Activated CD4-positive, alpha-beta T cell treated with anti-CD3 and anti-CD28 coated beads for 36 hours (primary cell): ENCODE measurements around the gene LRPAP1. TPM values are rescaled to one million over a fixed set of nuclear protein-coding genes. Genes with fewer than 3 reads are reported as not detected.

Experiments
- ATAC-seq: fragments of 200-7000 bp; cut with Tn5 transposase; one replicate; pipeline ENCODE4 v1.10.0; 2021; ENCODE audit warnings: mild to moderate bottlenecking, moderate library complexity
- CTCF ChIA-PET: fragments of 350-600 bp; sonication (Branson Sonifier 250); formaldehyde crosslinking; loops from one replicate; lab custom pipeline; 2021; ENCODE audit warnings: antibody characterized with exemption; lab: Charles Lee
- POLR2A ChIA-PET: fragments of 350-600 bp; sonication (Branson Sonifier 250); formaldehyde crosslinking; loops from one replicate; lab custom pipeline; 2021; ENCODE audit warnings: antibody characterized with exemption, inconsistent platforms; lab: Charles Lee
- DNase-seq: peaks from one replicate; pipeline ENCODE4 v3.0.0-alpha.2; 2020
- H3K27ac Mint-ChIP-seq: one replicate; pipeline ENCODE4 v1.8.0; 2021; ENCODE audit warnings: mixed read lengths
- H3K27me3 Mint-ChIP-seq: one replicate; pipeline ENCODE4 v1.8.0; 2021; ENCODE audit warnings: mixed read lengths
- H3K36me3 Mint-ChIP-seq: one replicate; pipeline ENCODE4 v1.8.0; 2021; ENCODE audit warnings: low read depth, mixed read lengths
- H3K4me1 Mint-ChIP-seq: one replicate; pipeline ENCODE4 v1.8.0; 2021; ENCODE audit warnings: mixed read lengths
- H3K4me3 Mint-ChIP-seq: one replicate; pipeline ENCODE4 v1.8.0; 2021; ENCODE audit warnings: mild to moderate bottlenecking, moderate library complexity, mixed read lengths
- H3K9me3 Mint-ChIP-seq: one replicate; pipeline ENCODE4 v1.8.0; 2021; ENCODE audit warnings: low read depth, mixed read lengths
- intact Hi-C, 2 experiments: fragments of 100-400 bp; cut with DNase I in 1 of 2; cut with micrococcal nuclease in 1 of 2; formaldehyde crosslinking; loops; one replicate each; pipeline versions ENCODE4 v1.14.2 to v1.15.1; 2022 to 2024; cut with DNase I, micrococcal nuclease
- total RNA-seq, 2 experiments: library from RNA; stranded (reverse); gene quantifications; one replicate each; pipeline ENCODE4 v1.2.3, GENCODE V29; 2021

The LRPAP1 gene
- total RNA-seq, 2 experiments from 2014 or later = 50.8 to 53.4 TPM

DNA sequence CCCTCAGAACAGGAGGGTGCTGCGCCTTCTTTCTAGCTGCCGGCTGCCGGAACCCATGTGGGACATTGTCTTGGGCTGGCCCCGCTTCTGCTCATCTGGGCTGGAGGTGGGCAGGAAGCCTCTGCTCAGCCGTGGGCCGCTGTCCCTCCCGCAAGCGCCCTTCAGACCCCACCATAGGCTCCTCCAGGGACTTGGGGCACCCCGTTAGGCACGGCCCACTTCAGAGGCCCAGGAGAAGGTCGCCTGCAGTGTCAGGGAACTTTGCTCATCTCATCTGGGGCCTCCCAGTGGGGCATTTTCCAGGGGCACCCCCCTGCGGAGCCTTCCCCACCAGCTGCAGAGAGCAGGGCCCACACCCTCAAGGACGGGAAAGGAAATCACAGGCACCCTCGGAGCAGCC is 36.2 kb downstream of the LRPAP1 start:
- Mint-ChIP-seq H3K4me1 (no peaks in the 10 kb centered on the region), H3K9me3 (no peaks in the 10 kb centered on the region), H3K36me3 (no peaks in the 10 kb centered on the region), H3K27me3 (peaks cover 13% of the 10 kb centered on the region), H3K4me3 (no peak overlapping the region), H3K27ac (no peak overlapping the region)
- intact Hi-C loops = no loop called here
- ATAC-seq (no peak), DNase-seq (no peak)
- ChIA-PET POLR2A (no interaction called here), CTCF (no interaction called here)

GRCh38 chr4:3495204-3495975 is 36.8 kb downstream of the LRPAP1 start:
- intact Hi-C loops = no loop called here
- no peaks in the 10 kb centered on the region for H3K9me3 Mint-ChIP-seq
- H3K4me3 Mint-ChIP-seq = no peak overlapping the region
- H3K27ac Mint-ChIP-seq = no peak overlapping the region
- H3K36me3 Mint-ChIP-seq = no peaks in the 10 kb centered on the region
- peaks cover 16% of the 10 kb centered on the region for H3K27me3 Mint-ChIP-seq
- ATAC-seq (no peak), DNase-seq (no peak)
- H3K4me1 Mint-ChIP-seq = no peaks in the 10 kb centered on the region
- ChIA-PET CTCF (no interaction called here), POLR2A (no interaction called here)

GRCh38 chr4:3494462-3494871 is 37.8 kb downstream of the LRPAP1 start:
- H3K4me3 Mint-ChIP-seq = no peak overlapping the region
- no peak overlapping the region for H3K27ac Mint-ChIP-seq
- peaks cover 19% of the 10 kb centered on the region for H3K27me3 Mint-ChIP-seq
- no peak for DNase-seq
- no peaks in the 10 kb centered on the region for H3K9me3 Mint-ChIP-seq
- intact Hi-C loops = no loop called here
- POLR2A ChIA-PET = no interaction called here
- CTCF ChIA-PET = interaction anchor here (1.1 kb wide), 1 partner anchor 13 kb away, joined by 5 read pairs; no protein-coding TSS in a partner anchor
- no peaks in the 10 kb centered on the region for H3K36me3 Mint-ChIP-seq
- no peak for ATAC-seq
- no peaks in the 10 kb centered on the region for H3K4me1 Mint-ChIP-seq

DNA sequence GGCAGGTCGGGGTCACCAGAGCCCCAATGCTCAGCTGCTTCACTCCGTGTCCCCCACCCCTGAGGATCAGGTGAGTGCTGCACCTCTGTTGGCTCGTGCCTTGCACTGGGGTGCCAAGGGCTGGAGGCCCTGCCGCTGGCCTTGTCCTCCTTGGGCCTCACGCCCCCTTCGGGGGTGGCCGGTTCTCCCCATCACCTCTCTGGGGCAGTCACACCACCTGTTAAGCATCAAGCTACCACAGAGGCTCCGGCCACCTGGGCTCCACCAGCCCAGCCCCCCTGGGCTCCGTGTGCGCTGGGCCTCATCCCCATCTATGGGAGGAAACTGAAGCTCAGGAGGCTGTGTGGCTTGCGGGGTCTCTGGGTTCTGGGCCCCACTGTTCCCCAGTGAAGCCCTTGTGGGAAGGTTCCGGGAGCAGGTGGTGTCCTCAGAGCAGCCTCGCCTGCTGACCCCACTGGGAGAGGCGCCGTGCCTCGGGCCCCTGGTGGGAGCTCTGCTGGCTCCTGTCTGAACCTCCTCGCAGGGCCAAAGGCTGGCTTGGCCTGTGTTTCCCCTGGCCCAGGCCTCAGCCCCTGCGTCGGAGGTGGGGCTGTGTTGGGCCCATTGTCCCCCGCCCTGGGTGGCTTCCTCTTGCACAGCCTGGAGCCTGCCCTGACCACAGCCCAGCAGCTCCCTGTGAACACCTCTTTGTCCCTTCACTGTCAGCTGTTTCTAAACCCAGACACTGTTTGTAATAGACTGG is 38.3 kb downstream of the LRPAP1 start:
- DNase-seq (no peak), ATAC-seq (no peak)
- intact Hi-C loops = no loop called here
- H3K27ac Mint-ChIP-seq = no peak overlapping the region
- no peaks in the 10 kb centered on the region for H3K36me3 Mint-ChIP-seq
- H3K9me3 Mint-ChIP-seq = no peaks in the 10 kb centered on the region
- no peak overlapping the region for H3K4me3 Mint-ChIP-seq
- CTCF ChIA-PET = interaction anchor here (1.1 kb wide), 1 partner anchor 13 kb away, joined by 5 read pairs; no protein-coding TSS in a partner anchor
- no peaks in the 10 kb centered on the region for H3K4me1 Mint-ChIP-seq
- POLR2A ChIA-PET = no interaction called here
- H3K27me3 Mint-ChIP-seq = peaks cover 19% of the 10 kb centered on the region

DNA sequence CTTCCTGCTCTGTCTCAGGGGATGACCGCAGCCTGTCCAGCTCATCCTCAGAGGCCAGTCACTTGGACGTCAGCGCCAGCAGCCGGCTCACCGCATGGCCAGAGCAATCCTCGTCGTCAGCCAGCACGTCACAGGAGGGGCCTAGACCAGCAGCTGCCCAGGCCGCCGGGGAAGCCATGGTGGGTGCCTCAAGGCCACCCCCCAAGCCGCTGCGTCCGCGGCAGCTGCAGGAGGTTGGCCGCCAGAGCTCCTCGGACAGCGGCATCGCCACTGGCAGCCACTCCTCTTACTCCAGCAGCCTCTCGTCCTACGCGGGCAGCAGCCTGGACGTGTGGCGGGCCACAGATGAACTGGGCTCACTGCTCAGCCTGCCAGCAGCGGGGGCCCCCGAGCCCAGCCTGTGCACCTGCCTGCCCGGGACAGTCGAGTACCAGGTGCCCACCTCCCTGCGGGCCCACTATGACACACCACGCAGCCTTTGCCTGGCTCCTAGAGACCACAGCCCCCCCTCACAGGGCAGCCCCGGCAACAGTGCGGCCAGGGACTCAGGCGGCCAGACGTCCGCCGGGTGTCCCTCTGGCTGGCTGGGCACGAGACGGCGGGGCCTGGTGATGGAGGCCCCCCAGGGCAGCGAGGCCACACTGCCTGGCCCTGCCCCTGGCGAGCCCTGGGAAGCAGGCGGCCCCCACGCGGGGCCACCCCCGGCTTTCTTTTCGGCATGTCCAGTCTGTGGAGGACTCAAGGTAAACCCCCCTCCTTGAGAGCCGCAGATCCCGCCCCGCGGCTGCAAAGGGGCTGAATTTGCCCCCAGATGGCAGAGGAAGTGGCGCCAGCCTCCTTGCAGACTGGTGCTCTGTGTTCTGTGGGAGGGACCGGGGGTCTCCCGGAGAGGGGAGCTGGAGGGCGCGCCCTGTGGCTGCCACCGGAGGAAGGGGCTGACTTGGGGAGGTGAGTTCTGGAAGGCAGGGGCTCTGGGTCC is 39.2 kb downstream of the LRPAP1 start:
- Mint-ChIP-seq H3K27ac (no peak overlapping the region), H3K36me3 (no peaks in the 10 kb centered on the region), H3K27me3 (peaks cover 19% of the 10 kb centered on the region), H3K9me3 (no peaks in the 10 kb centered on the region), H3K4me3 (no peak overlapping the region), H3K4me1 (no peaks in the 10 kb centered on the region)
- intact Hi-C loops = no loop called here
- ChIA-PET CTCF (interaction anchor here (1.1 kb wide), 1 partner anchor 12 kb away, joined by 5 read pairs; no protein-coding TSS in a partner anchor), POLR2A (no interaction called here)
- DNase-seq = no peak
- ATAC-seq = no peak

DNA sequence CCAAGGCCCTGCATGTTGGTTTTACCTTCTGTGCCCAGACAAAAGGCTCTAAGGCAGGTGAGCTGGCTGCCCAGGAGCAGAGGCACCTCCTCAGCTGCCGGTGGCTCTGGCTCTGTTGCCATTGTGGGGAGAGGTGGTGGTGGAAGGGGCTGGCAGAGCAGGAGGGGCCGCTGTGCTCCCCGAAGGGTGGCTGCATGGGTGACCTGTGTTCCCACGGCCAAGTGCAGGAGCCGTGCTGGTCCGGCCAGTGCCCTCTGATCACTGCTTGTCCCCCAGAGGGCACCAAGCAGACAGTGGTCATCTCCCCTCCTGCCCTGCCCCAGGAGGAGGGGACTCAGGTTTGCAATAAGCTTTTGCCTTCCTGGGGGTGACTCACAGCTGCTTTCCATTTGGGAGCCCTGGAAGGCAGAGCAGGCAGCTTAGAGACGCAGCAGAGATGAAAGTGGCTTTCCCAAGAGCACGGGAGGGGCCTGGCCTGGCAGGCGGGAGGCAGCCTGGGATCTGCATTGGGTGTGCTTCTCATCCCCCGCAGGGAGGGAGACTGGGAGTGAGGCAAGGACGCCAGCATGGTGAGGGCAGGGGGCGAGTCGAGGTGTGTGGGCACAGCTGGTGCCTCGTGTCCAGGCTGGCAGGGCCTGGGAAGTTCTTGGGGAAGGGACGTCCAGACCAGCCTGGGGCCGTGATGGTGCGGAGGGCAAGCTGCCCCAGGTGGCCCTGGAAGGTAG is 40.4 kb downstream of the LRPAP1 start:
- no peak for DNase-seq
- CTCF ChIA-PET = interaction anchor here (1.3 kb wide), 1 partner anchor 11 kb away, joined by 4 read pairs; no protein-coding TSS in a partner anchor
- POLR2A ChIA-PET = no interaction called here
- no peaks in the 10 kb centered on the region for H3K9me3 Mint-ChIP-seq
- intact Hi-C loops = no loop called here
- ATAC-seq = no peak
- H3K27ac Mint-ChIP-seq = no peak overlapping the region
- H3K27me3 Mint-ChIP-seq = peaks cover 19% of the 10 kb centered on the region
- H3K36me3 Mint-ChIP-seq = no peaks in the 10 kb centered on the region
- H3K4me1 Mint-ChIP-seq = no peaks in the 10 kb centered on the region
- H3K4me3 Mint-ChIP-seq = no peak overlapping the region

DNA sequence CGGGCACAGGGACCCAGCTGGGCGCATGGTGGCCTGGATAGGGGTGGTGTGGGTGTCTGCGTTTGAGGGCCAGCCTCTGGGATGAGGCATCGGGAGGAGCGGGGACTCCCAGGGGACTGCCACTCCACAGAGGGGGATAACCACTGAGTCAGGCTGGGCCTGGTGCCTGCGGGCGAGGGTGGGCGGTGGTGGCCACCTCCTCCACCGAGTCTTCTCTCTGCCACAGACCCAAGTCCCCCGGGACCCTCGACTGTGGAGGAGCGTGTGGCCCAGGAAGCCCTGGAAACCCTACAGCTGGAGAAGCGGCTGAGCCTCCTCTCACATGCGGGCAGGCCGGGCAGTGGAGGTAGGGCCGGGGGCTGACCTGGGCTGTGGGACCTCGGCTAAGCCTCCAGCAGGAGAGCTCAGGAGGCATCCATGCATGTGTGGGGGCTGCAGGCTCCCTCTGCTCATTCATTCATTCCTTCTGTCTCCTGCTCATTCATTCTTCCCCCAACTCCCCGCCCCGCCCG is 42.7 kb downstream of the LRPAP1 start:
- Mint-ChIP-seq H3K27ac (no peak overlapping the region), H3K27me3 (peaks cover 21% of the 10 kb centered on the region), H3K4me1 (no peaks in the 10 kb centered on the region), H3K9me3 (no peaks in the 10 kb centered on the region), H3K4me3 (no peak overlapping the region), H3K36me3 (no peaks in the 10 kb centered on the region)
- POLR2A ChIA-PET = no interaction called here
- CTCF ChIA-PET = interaction anchor here (0.6 kb wide), 1 partner anchor 162 kb away, joined by 3 read pairs; no protein-coding TSS in a partner anchor
- intact Hi-C loops = no loop called here
- ATAC-seq (peak; percentile 57), DNase-seq (peak; percentile 48)

DNA sequence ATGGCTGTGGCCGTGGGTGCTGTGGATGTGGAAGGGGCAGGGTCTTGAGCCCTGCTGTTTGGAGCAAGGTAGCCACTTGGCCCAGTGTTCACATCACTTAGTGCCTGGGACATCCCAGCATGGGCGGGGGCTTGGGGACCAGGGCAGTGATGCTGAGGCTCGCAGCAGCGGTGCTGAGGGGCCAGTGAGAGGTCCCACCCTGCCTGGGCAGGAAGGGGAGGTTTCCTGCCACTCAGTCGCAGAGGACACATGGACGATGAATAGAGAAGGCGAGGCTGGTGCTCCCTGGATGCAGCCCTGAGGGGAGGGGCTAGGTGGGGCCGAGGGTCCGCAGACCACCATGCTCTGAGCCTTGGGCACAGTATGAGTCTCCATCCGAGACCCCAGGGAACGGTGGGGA is 43.4 kb downstream of the LRPAP1 start:
- no peaks in the 10 kb centered on the region for H3K36me3 Mint-ChIP-seq
- ChIA-PET POLR2A (no interaction called here), CTCF (interaction anchor here (0.6 kb wide), 1 partner anchor 163 kb away, joined by 3 read pairs; no protein-coding TSS in a partner anchor)
- ATAC-seq (no peak), DNase-seq (no peak)
- peaks cover 22% of the 10 kb centered on the region for H3K27me3 Mint-ChIP-seq
- H3K4me3 Mint-ChIP-seq = no peak overlapping the region
- intact Hi-C loops = no loop called here
- H3K27ac Mint-ChIP-seq = no peak overlapping the region
- no peaks in the 10 kb centered on the region for H3K9me3 Mint-ChIP-seq
- no peaks in the 10 kb centered on the region for H3K4me1 Mint-ChIP-seq

DNA sequence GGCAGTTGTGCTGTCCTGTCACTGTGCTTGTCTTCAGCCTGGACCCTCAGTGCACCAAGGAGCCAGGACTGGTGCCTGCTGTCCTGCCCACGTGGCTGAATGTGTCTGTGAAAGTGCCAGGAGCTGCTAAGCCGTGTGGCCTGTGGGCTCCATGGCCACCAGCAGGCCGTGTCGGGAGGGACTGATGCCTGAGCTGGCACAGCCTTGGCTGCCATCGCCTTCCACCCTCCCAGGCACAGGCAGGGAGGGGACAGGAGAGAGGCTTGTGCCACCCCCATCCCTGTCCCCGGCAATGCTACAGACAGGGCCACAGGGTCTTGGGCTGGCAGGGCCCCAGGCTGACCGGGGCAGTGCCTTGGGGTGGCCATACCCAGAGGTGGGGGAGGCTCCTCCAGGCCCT is 44.4 kb downstream of the LRPAP1 start:
- CTCF ChIA-PET = no interaction called here
- no peaks in the 10 kb centered on the region for H3K9me3 Mint-ChIP-seq
- ATAC-seq (no peak), DNase-seq (no peak)
- intact Hi-C loops = no loop called here
- peaks cover 22% of the 10 kb centered on the region for H3K27me3 Mint-ChIP-seq
- no peaks in the 10 kb centered on the region for H3K4me1 Mint-ChIP-seq
- H3K27ac Mint-ChIP-seq = no peak overlapping the region
- H3K36me3 Mint-ChIP-seq = no peaks in the 10 kb centered on the region
- POLR2A ChIA-PET = no interaction called here
- H3K4me3 Mint-ChIP-seq = no peak overlapping the region
